Activated CD4-positive, alpha-beta T cell treated with anti-CD3 and anti-CD28 coated beads, Interleukin-2, amount 50 U/mL, for 48 hours (primary cell): ENCODE measurements around the gene EZH1.

Experiments
- DNase-seq, 2 experiments: peaks; one replicate each; pipeline ENCODE4 v3.0.0-alpha.2; 2020

Gene EZH1

DNA sequence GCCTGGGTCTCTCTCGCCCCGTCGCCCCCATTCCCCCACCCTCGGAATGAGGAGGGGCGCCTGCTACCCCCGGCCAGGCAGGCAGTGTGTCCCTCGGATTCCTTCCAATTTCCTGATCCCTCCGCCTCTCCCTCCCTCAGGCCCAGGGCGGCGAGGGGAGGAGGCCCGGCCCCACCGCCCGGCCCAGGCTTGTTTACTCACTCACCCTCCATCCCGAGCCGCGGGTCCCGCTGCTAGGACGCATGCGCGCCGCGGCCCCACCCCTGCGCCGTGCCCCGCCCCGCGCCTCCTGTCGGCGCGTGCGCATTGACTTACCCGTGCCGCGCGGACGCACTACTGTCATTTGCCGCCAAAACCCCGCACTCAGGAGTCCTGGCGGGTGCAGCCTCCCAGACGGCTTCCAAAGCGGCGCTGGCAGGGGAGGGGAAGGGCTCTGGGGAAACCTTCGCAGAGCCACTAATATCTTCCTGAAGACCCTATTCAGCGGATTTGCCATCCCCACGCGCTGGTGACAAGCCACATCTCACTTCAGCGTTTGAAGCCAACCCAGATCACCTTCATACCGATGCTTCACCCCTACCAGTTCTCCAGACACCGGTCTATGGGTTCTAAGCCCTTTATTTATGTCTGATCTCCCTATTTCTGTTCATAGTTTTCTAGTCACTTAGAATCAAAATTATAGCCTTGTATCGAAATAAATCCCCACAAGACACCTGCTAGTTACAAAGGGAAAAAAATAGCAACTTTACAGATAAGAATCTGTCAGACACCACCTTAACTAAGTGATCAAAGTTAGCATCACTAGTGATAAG, at the start of gene EZH1:
Gene EZH1, minus strand, starts transcription at position 235 of the 812 bp plus-strand sequence. CDS start 16,099 bp downstream, outside the sequence.
- DNase-seq, result peak; percentile 88 to 91

DNA sequence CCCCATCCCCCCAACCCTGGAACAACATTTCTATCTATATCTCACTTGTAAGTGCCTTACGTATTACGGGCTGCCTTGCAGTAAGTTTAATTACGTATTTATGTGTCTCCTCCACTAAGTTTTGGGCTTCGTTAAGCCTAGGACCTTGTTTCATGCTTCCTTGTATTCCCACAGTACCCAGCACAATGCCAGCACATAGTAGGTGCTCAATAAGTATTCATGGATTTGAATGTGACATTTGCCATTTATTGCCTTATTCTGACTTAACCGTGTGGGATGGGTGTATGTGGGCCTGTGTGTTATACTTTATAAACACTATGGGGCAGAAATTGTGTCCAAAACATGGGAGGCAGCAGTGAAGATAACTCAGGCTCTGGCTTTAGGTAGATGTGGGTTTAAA, 47.7 kb upstream of the EZH1 start:
- no peak for DNase-seq

DNA sequence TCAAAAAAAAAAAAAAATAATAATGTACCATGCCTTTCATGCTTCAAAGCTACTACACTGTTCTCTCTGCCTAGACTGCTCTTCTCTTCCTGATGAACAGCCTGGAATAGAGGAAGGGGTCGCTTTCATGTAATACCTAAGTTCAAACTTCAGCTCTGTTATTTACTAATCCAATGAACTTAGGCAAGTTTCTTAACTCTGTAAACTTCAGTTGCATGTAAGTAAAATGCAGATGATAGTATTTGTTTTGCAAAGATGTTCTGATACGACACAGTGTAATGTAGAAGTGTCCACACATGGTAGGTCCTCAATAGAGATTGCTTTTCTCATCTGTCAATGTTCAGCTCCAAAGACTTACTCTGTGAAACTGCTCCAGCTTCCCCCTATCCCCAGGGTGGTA, 47.1 kb upstream of the EZH1 start:
- no peak for DNase-seq

DNA sequence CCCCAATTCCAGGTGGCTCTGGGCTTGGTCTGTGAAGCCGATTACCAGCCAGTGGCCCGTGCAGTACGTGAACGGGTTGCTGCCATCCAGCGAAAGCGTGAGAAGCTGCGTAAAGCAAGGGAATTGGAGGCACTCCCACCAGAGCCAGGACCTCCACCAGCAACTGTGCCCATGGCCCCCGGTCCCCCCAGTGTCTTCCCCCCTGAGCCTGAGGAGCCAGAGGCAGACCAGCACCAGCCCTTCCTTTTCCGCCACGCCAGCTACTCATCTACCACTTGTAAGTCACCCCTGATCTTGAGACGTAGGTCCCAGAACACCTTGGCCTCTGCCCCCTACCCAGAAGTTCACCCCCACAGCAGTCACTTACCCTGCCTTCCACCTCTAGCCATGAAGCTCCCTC, 42.4 kb upstream of the EZH1 start:
- DNase-seq, result no peak

DNA sequence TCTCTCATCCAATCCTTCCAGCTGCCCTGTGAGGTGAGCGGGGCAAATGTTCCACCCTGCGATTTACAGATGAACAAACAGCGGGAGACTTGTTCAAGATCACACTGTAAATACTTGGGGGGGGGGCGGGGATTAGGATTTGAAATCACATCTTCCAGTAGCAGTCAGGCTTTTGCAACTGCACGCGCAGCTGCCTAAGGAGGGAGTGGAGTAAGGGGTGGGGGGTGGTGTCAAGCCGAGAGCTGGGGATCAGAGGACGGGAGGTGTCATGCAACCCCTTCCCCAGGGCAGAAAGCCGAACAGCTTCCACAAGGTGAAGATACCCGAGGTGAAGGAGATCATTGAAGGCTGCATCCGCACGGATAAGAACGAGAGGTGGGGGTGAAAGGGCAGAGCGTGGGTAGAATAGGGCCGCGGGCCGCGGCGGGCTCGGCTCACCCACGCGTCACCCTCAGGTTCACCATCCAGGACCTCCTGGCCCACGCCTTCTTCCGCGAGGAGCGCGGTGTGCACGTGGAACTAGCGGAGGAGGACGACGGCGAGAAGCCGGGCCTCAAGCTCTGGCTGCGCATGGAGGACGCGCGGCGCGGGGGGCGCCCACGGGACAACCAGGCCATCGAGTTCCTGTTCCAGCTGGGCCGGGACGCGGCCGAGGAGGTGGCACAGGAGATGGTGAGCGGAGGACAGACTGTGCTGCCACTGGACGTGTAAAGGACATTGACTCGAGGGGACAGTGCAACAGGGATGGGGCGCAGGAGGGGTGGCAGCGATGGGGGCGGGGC, 40.2 kb upstream of the EZH1 start:
- no peak for DNase-seq

DNA sequence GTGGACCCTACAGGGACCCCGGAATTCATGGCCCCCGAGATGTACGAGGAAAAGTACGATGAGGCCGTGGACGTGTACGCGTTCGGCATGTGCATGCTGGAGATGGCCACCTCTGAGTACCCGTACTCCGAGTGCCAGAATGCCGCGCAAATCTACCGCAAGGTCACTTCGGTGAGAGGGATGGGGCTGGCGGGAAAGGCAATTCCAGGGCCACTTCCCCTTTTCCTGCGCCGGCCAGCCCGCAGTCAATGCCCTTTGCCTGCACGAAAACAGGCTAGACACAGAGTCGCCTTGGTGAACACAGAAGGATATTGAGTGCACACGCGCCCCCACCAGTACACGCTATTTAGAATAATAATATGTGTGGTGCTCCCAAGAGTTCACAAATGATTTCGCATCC, 39.6 kb upstream of the EZH1 start:
- DNase-seq, result no peak

DNA sequence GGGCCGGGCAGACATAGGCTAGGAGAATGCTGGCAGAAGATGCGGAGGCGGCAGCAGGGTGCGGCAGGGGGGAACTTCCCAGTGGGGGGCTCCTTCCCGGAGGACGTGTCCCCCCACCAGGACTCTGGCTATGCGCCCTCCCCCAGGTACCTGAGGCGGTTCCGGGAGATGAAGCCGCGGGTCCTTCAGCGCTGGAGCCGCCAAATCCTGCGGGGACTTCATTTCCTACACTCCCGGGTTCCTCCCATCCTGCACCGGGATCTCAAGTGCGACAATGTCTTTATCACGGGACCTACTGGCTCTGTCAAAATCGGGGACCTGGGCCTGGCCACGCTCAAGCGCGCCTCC, 38.9 kb upstream of the EZH1 start:
- no peak for DNase-seq

DNA sequence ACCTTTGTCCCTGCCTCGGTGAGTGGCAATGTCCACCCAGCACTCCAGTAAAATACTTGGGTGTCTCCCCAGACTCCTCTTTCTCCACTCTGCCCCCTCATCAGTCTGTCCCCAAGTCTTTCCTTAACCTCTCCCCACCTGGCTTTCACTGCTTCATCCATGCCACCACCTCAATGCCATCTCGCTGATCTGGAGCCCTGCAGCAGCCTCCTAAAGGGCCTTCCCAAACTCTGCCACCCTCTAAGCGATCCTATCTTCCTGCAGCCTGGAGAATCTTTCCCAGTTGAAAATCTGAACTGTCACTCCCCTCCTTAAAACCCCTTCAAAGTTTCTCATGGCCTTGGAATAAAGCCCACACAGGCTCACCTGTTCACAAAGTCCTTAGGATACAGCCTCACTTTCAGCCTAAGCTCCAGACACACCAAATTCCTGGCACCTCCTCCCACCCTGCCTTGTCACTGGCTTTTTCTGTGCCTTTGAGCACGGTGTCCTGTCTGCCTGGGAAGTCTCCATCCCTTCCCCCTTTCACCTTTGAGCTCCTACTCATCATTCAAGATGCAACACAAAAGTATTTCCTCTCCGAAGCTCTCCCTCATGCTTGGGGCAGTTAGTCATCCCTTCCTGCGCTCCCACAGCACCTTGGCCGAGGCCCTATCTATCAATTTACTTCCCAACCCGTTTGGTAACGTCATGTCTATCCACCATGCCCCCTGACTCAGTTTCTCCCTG, 38.4 kb upstream of the EZH1 start:
- DNase-seq, result no peak

DNA sequence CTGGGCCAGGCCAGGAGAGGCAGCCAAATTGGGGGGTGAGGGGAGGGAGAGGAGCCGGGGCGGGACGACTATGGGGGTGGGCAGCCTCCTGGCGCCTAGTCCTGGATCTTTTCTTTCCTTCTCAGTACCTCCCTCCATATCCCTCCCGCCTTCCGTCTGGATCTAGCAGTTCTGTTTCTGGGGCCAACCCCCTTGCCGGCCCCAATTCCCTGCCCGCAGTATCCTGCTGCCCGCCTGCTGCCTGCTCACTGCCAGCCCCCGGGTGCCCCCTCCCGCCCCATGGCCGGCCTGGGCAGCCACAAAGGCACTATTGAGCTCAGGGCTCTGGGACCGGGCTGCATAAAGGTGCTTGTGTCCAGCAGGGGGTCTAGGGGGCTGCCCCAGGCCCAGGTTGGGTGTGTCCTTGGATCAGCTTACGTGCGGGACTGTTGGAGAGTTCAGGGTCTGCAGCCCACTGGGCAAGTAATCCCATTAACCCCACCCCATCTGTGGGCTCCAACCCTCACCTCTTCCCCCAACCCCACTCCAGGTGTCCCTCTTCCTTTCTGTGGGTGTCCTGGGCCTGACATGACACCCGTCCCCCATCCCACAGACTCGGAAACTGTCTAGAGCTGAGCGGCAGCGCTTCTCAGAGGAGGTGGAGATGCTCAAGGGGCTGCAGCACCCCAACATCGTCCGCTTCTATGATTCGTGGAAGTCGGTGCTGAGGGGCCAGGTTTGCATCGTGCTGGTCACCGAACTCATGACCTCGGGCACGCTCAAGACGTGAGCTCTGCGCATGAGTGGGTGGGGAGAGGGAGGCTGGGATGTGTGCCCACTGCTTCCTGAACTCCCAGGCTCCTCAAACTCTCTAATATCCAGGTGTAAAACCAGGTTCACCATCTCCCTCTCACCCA, 37.6 kb upstream of the EZH1 start:
- no peak for DNase-seq

DNA sequence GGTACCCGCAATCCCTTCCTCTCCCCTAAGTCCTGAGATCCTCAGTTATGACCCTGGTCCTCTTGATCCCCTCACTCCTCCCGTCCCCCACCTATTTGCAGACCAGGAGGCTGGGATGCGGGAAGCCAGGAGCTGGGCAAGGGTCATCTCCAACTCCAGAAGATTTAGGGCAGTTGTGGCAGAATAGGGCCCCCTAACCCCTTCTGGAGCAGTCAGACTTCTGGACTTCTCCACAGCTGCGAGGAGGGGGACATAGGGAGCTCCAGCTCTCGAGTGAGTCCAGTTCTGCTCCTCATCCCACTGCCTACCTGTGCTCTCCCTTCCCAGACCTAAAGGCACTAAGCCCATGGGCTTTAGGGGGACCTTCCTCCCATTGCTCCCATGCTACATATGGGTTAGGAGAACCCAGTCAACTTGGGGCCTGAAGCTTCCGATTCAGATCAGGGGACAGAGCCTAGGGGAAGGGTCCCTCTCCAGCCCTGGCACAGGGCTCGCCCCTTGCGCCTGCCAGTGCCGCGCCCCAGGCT, 36.9 kb upstream of the EZH1 start:
- no peak for DNase-seq

DNA sequence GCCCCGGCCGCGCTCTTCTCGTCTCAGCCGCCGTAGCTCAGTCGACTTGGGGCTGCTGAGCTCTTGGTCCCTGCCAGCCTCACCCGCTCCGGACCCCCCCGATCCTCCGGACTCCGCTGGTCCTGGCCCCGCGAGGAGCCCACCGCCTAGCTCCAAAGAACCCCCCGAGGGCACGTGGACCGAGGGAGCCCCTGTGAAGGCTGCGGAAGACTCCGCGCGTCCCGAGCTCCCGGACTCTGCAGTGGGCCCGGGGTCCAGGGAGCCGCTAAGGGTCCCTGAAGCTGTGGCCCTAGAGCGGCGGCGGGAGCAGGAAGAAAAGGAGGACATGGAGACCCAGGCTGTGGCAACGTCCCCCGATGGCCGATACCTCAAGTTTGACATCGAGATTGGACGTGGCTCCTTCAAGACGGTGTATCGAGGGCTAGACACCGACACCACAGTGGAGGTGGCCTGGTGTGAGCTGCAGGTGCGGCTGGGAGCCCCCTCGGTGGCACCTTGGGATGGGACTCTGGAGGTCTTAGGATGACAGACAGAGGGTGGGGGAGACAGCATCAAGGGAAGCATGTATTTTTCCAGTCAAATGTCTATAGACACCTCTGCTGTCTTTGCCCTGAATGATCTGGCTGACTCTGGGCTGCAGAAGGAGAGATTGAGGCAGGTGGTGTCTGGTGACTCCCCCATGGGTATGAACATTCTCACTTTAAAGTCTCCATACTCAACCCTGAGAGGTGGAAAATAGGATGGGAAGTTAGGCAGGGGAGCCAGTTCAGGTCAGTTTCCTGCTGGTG, 36.2 kb upstream of the EZH1 start:
- DNase-seq, result no peak

DNA sequence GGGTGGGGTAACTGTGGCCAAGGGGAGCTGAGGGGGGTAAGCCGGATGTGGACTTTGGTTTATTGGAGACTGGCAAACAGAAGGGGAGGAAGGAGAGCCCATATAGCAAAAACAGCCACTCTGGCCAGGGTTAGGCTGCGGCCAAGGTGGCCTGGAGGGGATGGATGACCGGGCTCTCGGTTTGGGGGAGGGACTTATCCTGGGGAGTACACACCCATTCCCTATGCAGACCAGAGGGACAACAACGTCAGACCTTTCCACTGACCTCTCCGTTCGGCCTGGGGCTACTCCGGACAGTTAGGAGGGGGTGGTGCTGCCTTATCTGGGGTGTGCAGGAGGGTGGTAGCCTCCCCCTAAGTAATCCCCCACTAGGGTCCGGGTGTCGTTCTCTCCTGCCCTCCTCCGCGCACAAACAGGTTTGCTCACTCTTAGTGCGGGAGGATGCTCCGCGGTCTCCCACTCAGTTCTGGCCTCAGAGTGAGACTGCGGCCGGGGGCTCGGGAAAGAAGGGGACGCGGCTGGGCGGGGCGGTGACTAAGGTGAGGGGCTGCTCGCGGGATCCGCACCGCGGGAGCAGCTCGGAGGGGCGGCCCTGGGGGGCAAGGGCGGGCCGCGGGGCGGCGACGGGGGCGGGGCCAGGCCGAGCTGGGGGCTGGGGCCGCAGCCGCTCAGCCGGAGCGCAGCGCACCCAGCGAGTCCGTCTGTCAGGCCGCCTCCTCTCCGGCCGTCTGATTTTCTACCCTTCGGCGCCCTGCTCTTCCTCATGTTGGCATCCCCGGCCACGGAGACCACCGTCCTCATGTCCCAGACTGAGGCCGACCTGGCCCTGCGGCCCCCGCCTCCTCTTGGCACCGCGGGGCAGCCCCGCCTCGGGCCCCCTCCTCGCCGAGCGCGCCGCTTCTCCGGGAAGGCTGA, 35.4 kb upstream of the EZH1 start, which contains the start of gene WNK4:
Gene WNK4, plus strand, starts transcription at position 675 of the 915 bp plus-strand sequence. Its CDS starts 89 bp downstream, at position 764.
- DNase-seq, result no peak

DNA sequence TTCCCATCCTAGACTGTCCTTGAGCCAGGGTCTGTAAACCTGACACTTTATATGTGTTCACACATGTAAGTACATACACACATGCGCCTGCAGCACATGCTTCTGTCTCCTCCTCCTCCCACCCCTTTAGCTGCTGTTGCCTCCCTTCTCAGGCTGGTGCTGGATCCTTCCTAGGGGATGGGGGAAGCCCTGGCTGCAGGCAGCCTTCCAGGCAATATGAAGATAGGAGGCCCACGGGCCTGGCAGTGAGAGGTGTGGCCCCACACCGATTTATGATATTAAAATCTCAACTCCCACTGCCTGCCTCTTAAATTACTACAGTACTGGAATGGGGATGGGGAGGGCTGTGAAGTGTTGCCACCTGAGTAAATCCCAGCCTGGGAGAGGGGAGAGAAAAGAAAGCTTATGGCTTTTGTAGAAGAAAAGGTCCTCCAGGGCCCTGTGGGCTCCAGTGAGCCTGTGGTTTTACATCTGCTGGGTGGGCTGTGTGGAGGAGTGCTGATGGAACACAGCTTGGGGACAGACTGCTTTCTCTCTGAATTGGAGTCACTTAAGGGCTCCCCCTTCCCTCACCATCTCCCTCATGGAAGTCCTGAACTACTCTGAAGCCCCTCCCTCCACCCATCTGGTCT, 34.6 kb upstream of the EZH1 start:
- DNase-seq, result no peak

DNA sequence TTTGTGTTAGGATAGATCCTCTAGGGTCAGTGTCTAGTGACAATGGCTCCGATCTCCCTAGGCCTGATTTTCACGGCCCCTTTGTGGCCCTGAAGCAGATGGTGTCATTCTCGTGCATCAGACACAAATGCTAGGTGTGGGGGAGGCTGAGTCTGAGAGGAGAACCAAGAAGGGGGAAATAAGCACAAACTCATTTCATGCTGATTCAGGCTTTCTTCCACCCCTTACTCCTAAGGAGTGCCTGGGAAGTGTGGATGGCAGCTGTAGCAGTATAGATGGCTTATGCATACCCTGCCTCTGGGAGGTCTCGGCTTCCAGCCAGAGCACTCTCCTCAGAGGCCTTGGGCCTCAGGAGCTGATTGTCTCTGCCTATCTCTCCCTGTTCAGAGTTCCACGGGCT, 33.7 kb upstream of the EZH1 start:
- no peak for DNase-seq

DNA sequence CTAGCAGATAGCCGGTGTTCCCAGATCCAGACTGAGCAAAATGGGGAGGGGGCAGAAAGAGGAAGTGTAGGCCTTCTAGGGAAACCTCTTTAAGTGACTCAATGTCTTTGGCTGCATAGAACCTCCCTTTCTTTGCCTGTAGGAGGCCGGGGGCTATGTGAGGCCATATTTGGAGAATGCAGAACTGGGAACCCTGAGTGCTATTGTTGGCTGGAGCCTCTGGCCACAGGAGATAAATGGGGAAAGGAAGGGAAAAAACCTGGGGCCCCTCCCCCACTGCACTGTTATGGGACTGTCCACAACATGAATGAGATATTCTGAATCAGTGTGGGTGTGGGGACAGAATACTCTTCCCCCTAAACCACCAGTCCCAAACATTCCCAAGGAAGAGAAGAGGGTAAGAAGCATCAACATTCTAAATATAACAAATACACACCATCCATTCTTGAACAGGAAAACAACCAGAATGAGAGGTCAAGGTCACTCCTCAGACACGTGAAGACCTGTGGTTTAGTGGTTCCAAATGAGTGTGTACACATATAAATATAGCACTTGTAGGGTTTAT, 30.8 kb upstream of the EZH1 start:
- no peak for DNase-seq

DNA sequence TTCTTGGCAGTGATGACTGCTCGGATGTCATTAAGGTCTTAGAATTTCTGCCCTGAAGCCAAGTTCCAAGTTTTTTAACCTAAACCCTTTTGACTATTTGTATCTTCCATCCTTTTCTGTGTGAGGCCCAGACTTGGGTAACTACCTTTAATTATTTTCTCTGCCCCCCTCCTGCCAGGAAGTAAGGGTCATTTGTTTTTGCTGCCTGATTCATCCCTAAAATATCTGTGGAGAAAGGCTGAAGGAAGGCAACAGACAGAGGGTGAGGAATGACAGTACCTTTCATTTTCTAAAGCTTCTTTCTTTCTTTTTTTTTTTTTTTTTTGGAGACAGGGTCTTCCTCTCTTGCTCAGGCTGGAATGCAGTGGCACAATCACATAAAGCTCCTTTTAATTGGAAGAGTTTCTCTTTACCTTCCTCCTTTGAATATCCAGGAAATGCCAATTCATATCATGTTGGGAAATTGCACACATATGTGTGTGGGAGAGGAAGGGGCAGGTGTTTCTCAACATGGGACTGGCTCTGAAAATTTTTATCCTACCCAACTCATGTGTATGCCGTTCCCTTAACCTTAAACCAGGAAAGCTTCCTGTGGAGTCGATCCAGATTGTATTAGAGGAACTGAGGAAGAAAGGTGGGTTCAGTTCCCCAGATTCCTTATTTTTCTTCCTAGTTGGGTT, 29.4 kb upstream of the EZH1 start:
- no peak for DNase-seq

DNA sequence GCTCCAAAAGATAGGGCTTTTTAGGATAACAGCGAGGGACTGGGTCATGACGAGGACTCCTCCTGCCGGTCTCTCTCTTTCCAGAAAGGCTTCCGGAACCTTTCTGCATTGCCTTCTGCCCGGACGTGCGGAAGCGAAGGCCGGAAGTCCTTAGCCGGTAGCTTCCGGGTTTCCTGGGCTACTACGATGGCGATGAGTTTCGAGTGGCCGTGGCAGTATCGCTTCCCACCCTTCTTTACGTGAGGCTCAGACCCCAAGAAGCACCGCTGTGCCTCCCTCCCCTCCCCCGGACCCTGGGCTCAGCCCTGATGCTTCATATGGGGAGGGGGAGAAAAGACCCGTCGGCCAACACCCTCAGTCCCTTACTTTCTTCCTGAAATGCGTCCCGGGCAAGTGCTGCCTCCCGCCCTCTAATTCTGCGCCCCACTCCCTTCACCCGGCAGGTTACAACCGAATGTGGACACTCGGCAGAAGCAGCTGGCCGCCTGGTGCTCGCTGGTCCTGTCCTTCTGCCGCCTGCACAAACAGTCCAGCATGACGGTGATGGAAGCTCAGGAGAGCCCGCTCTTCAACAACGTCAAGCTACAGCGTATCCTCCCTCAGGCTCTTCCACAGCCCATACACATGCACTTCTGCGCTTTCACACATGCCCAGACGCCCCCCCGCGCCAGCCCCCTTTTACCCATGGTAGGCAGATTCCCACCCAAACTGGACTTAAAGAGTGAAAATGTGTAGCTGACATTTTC, 28.6 kb upstream of the EZH1 start, which contains the start of gene VPS25:
Gene VPS25, plus strand, starts transcription at position 160 of the 746 bp plus-strand sequence. Its CDS starts 27 bp downstream, at position 187.
- DNase-seq, result peak; percentile 74 to 77

DNA sequence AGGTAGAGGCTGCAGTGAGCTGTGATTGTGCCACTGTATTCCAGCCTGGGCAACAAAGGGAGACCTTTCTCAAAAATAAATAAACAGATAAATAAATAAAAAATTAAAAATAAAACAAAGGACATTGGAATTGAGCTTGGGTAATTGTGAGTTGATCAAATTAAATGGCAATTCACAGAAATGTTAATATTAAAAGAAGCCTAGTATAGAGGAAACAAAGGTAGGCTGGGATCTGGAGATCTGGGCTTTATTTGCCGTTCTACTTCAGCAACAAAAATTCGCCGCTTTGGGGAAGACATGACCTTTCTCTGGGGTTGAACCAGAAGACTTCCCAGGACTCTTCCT, 28.1 kb upstream of the EZH1 start:
- no peak for DNase-seq
